DND-41 (cell line): ENCODE measurements around the gene SAG.

Source experiments
- ATAC-seq: fragments of 200-7000 bp; cut with Tn5 transposase; 3 replicates; pipeline ENCODE4 v1.9.1; 2021; ENCODE audit warnings: low read depth; ENCODE audit not compliant: insufficient read depth
- DNase-seq: peaks from one replicate; pipeline ENCODE4 v3.0.0-alpha.2; 2020
- H2AFZ ChIP-seq: 2 replicates; pipeline ENCODE4 v1.6.0; 2012; ENCODE audit warnings: low read depth, low read length
- H3K27ac ChIP-seq: 2 replicates; pipeline ENCODE4 v1.5.1; 2012; ENCODE audit warnings: low read length, inconsistent platforms
- H3K27me3 ChIP-seq: fragments of 200-600 bp; sonication (generic); 2 replicates; pipeline ENCODE4 v1.6.0; 2012; ENCODE audit warnings: low read length, mild to moderate bottlenecking, inconsistent platforms; ENCODE audit not compliant: insufficient read depth, poor library complexity
- H3K36me3 ChIP-seq: 2 replicates; pipeline ENCODE4 v1.5.1; 2012; ENCODE audit warnings: low read length, inconsistent platforms; ENCODE audit not compliant: insufficient read depth
- H3K4me1 ChIP-seq: 2 replicates; pipeline ENCODE4 v1.5.1; 2012; ENCODE audit warnings: mild to moderate bottlenecking, low read length; ENCODE audit not compliant: insufficient read depth
- H3K4me2 ChIP-seq: 2 replicates; pipeline ENCODE4 v1.6.0; 2012; ENCODE audit warnings: mild to moderate bottlenecking, moderate library complexity, low read length, inconsistent platforms; ENCODE audit not compliant: insufficient read depth
- H3K4me3 ChIP-seq, 2 experiments: fragments of 200-600 bp in 1 of 2; shearing (Covaris generic) in 1 of 2; 2 replicates each; pipeline ENCODE4 v1.5.1; 2012 to 2016; ENCODE audit warnings: inconsistent platforms in 2 of 2, low read length in 2 of 2, mild to moderate bottlenecking in 2 of 2, low read depth in 1 of 2, moderate library complexity in 1 of 2
- H3K79me2 ChIP-seq: 2 replicates; pipeline ENCODE4 v1.6.0; 2012; ENCODE audit warnings: low read length, inconsistent platforms; ENCODE audit not compliant: insufficient read depth
- H3K9ac ChIP-seq: 2 replicates; pipeline ENCODE4 v1.6.0; 2012; ENCODE audit warnings: low read depth, mild to moderate bottlenecking, inconsistent platforms, low read length, moderate library complexity
- H3K9me3 ChIP-seq: 2 replicates; pipeline ENCODE4 v1.5.1; 2012; ENCODE audit warnings: low read length, moderate library complexity, mild to moderate bottlenecking, inconsistent platforms; ENCODE audit not compliant: insufficient read depth, severe bottlenecking
- H4K20me1 ChIP-seq: 2 replicates; pipeline ENCODE4 v1.6.0; 2012; ENCODE audit warnings: low read length; ENCODE audit not compliant: insufficient read depth
- EZH2 ChIP-seq: IDR thresholded peaks from 3 replicates; pipeline ENCODE4 v1.6.1; 2012; ENCODE audit warnings: borderline replicate concordance, low read depth, mild to moderate bottlenecking, moderate library complexity, low read length, inconsistent platforms; ENCODE audit not compliant: severe bottlenecking
- TF ChIP-seq, protein P1 (sequence below): IDR thresholded peaks from 2 replicates; pipeline ENCODE4 v1.5.1; 2012; ENCODE audit warnings: borderline replicate concordance, low read length, moderate library complexity, mild to moderate bottlenecking; ENCODE audit not compliant: poor library complexity, severe bottlenecking; ENCODE audit errors: extremely low read depth

Gene SAG

GRCh38 chr2:233271693-233272092 is 35.9 kb upstream of the SAG start:
- no peak for DNase-seq
- Histone ChIP-seq H3K79me2 (no peaks in the 10 kb centered on the region), H3K4me1 (peaks cover 11% of the 10 kb centered on the region), H3K36me3 (peaks cover 92% of the 10 kb centered on the region), H2AFZ (no peak overlapping the region), H3K27ac (no peak overlapping the region), H3K4me3 (no peak overlapping the region), H3K27me3 (no peaks in the 10 kb centered on the region), H3K9me3 (no peaks in the 10 kb centered on the region), H3K4me2 (no peak overlapping the region), H4K20me1 (peaks cover 10% of the 10 kb centered on the region; the same call in 1 of the 2 replicates), H3K9ac (no peak overlapping the region)
- no peak for ATAC-seq
- no peak for TF ChIP-seq EZH2
- TF ChIP-seq, protein P1, sequence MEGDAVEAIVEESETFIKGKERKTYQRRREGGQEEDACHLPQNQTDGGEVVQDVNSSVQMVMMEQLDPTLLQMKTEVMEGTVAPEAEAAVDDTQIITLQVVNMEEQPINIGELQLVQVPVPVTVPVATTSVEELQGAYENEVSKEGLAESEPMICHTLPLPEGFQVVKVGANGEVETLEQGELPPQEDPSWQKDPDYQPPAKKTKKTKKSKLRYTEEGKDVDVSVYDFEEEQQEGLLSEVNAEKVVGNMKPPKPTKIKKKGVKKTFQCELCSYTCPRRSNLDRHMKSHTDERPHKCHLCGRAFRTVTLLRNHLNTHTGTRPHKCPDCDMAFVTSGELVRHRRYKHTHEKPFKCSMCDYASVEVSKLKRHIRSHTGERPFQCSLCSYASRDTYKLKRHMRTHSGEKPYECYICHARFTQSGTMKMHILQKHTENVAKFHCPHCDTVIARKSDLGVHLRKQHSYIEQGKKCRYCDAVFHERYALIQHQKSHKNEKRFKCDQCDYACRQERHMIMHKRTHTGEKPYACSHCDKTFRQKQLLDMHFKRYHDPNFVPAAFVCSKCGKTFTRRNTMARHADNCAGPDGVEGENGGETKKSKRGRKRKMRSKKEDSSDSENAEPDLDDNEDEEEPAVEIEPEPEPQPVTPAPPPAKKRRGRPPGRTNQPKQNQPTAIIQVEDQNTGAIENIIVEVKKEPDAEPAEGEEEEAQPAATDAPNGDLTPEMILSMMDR: no peak

GRCh38 chr2:233273120-233273519 is 34.5 kb upstream of the SAG start:
- H3K4me3 ChIP-seq: no peak overlapping the region
- no peak overlapping the region for H3K9ac ChIP-seq
- no peak overlapping the region for H3K27ac ChIP-seq
- peaks cover 3% of the 10 kb centered on the region for H3K4me1 ChIP-seq
- H2AFZ ChIP-seq: no peak overlapping the region
- H3K4me2 ChIP-seq: no peak overlapping the region
- H3K27me3 ChIP-seq: no peaks in the 10 kb centered on the region
- peaks cover 96% of the 10 kb centered on the region for H3K36me3 ChIP-seq
- TF ChIP-seq, protein P1: no peak
- TF ChIP-seq EZH2: no peak
- peaks cover 5% of the 10 kb centered on the region; the same call in 1 of the 2 replicates for H4K20me1 ChIP-seq
- H3K79me2 ChIP-seq: no peaks in the 10 kb centered on the region
- no peaks in the 10 kb centered on the region for H3K9me3 ChIP-seq
- no peak for DNase-seq
- no peak for ATAC-seq

DNA sequence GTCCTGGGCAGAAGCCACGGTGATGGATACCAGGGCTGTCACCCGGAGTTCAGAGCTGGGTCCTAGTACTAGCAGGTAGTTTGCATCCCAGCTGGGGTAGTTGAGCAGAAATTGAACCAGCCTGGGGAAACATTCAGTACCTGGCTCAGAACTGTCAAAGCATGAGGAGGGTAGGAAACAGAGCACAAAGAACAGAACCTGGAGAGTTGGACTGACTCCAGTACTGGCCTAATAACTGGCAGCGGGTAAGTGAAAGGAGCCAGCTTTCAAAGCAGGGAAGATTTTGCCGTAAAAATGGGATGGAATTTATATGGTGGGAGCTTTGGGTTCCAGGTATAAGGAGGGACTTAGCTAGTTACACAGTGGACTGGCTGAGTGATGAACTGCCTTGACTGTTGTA is 32.4 kb upstream of the SAG start:
- Histone ChIP-seq H3K4me3 (no peak overlapping the region), H3K79me2 (no peaks in the 10 kb centered on the region), H3K4me2 (no peak overlapping the region), H3K27ac (no peak overlapping the region), H4K20me1 (no peaks in the 10 kb centered on the region), H3K4me1 (no peaks in the 10 kb centered on the region), H3K9ac (no peak overlapping the region), H3K27me3 (no peaks in the 10 kb centered on the region), H3K9me3 (no peaks in the 10 kb centered on the region), H2AFZ (no peak overlapping the region), H3K36me3 (peaks cover 96% of the 10 kb centered on the region)
- ATAC-seq (no peak), DNase-seq (no peak)
- TF ChIP-seq EZH2: no peak
- TF ChIP-seq, protein P1: no peak

GRCh38 chr2:233278921-233279320 is 28.7 kb upstream of the SAG start:
- Histone ChIP-seq H3K36me3 (peaks cover 92% of the 10 kb centered on the region), H3K27ac (no peak overlapping the region), H3K27me3 (no peaks in the 10 kb centered on the region), H3K4me1 (no peaks in the 10 kb centered on the region), H3K4me3 (no peak overlapping the region), H3K79me2 (no peaks in the 10 kb centered on the region), H3K9me3 (no peaks in the 10 kb centered on the region), H3K4me2 (no peak overlapping the region), H2AFZ (no peak overlapping the region), H4K20me1 (no peaks in the 10 kb centered on the region; the same call in 1 of the 2 replicates), H3K9ac (no peak overlapping the region)
- no peak for ATAC-seq
- no peak for TF ChIP-seq EZH2
- TF ChIP-seq, protein P1: no peak
- no peak for DNase-seq
